HG02973 (cell line): Measurements from ENCODE around the gene KLK5.
A peak's percentile ranks its signal among the peaks of the same experiment; 100 is the strongest.
"Not testable (repeated sequence)": the region's sequence is repeated elsewhere in the genome, so short reads cannot be mapped to it uniquely, and the experiment has no call there.

Experiments
- ATAC-seq: cut with Tn5 transposase; IDR thresholded peaks from one replicate; pipeline ENCODE4 v1.9.1; 2021; ENCODE audit warnings: moderate library complexity; ENCODE audit not compliant: unreplicated experiment

The KLK5 gene

GRCh38 chr19:50924586-50924985 is 28.3 kb downstream of the KLK5 start:
- no peak for ATAC-seq

GRCh38 chr19:50922317-50922853 is 30.5 kb downstream of the KLK5 start:
- ATAC-seq = no peak

- no peak for ATAC-seq
Measured at GRCh38 chr19:50921426-50922316, 31.2 kb downstream of the KLK5 start.

GRCh38 chr19:50916069-50916468 is 36.8 kb downstream of the KLK5 start:
- no peak for ATAC-seq

- ATAC-seq = no peak
Measured at GRCh38 chr19:50912727-50913716, 39.8 kb downstream of the KLK5 start.

- no peak for ATAC-seq
Measured at GRCh38 chr19:50912102-50912599, 40.7 kb downstream of the KLK5 start.

- no peak for ATAC-seq
Measured at GRCh38 chr19:50911206-50912101, 41.4 kb downstream of the KLK5 start, which contains the start of gene KLK4. KLK4 (minus strand) TSS chr19:50911395; CDS start chr19:50910738, 657 bp downstream.

- ATAC-seq = no peak
Measured at GRCh38 chr19:50910722-50911121, 42.1 kb downstream of the KLK5 start.

- no peak for ATAC-seq
Measured at GRCh38 chr19:50909240-50910070, 43.4 kb downstream of the KLK5 start.

- no peak for ATAC-seq
Measured at GRCh38 chr19:50908336-50908735, 44.5 kb downstream of the KLK5 start.

- no peak for ATAC-seq
Measured at GRCh38 chr19:50906217-50906616, 46.6 kb downstream of the KLK5 start.

GRCh38 chr19:50902640-50903039 is 50.2 kb downstream of the KLK5 start:
- ATAC-seq = no peak

- no peak for ATAC-seq
Measured at GRCh38 chr19:50899569-50899968, 53.3 kb downstream of the KLK5 start.

- no peak for ATAC-seq
Measured at GRCh38 chr19:50898018-50898417, 54.8 kb downstream of the KLK5 start.

GRCh38 chr19:50897612-50898011 is 55.2 kb downstream of the KLK5 start:
- no peak for ATAC-seq

GRCh38 chr19:50897191-50897607 is 55.6 kb downstream of the KLK5 start:
- ATAC-seq = peak; percentile 31

GRCh38 chr19:50896591-50897190 is 56.1 kb downstream of the KLK5 start:
- peak; percentile 79 for ATAC-seq

GRCh38 chr19:50896089-50896590 is 56.7 kb downstream of the KLK5 start:
- ATAC-seq = not testable (repeated sequence)
